Small intestine (tissue), 7 donors: ENCODE results near the gene LHFPL2. TPM values are rescaled to one million over a fixed set of nuclear protein-coding genes. Genes with fewer than 3 reads are reported as not detected.

Experiments
- DNase-seq, 2 donors: peaks; one replicate each; pipeline versions ENCODE4 v3.0.0 to v3.0.0-alpha.2; 2013
- FAIRE-seq: peaks from 2 replicates; lab custom pipeline; 2012; peaks lifted over from hg19 to GRCh38; lab: Jason Lieb, UNC
- H3K27ac ChIP-seq, 3 donors: one replicate each; pipeline ENCODE4 v1.5.1; 2013; ENCODE audit warnings: low read length in 2 of 3, mild to moderate bottlenecking in 2 of 3, control low read depth in 1 of 3, inconsistent platforms in 1 of 3, low read depth in 1 of 3, moderate library complexity in 1 of 3
- H3K27me3 ChIP-seq, 3 donors: one replicate each; pipeline ENCODE4 v1.6.1; 2013; ENCODE audit warnings: low read length in 3 of 3, inconsistent platforms in 1 of 3; ENCODE audit not compliant: control insufficient read depth in 3 of 3, insufficient read depth in 3 of 3
- H3K36me3 ChIP-seq, 3 donors: one replicate each; pipeline ENCODE4 v1.6.1; 2013; ENCODE audit warnings: low read length in 3 of 3, inconsistent platforms in 1 of 3, low read depth in 1 of 3, mild to moderate bottlenecking in 1 of 3, moderate library complexity in 1 of 3; ENCODE audit not compliant: control insufficient read depth in 3 of 3, insufficient read depth in 2 of 3
- H3K4me1 ChIP-seq, 3 donors: one replicate each; pipeline ENCODE4 v1.6.1; 2013; ENCODE audit warnings: low read length in 2 of 3, inconsistent platforms in 1 of 3, low read depth in 1 of 3, mild to moderate bottlenecking in 1 of 3, moderate library complexity in 1 of 3; ENCODE audit not compliant: control insufficient read depth in 3 of 3, insufficient read depth in 2 of 3
- H3K4me3 ChIP-seq, 3 donors: one replicate each; pipeline ENCODE4 v1.5.1; 2013; ENCODE audit warnings: low read length in 3 of 3, control low read depth in 1 of 3, inconsistent platforms in 1 of 3, low read depth in 1 of 3, mild to moderate bottlenecking in 1 of 3, moderate library complexity in 1 of 3
- H3K9me3 ChIP-seq, 2 donors: one replicate each; pipeline ENCODE4 v1.6.1; 2013; ENCODE audit warnings: low read depth in 1 of 2, low read length in 1 of 2; ENCODE audit not compliant: control insufficient read depth in 2 of 2, insufficient read depth in 1 of 2
- WGBS, 3 donors: extraction: QIAGEN DNeasy Blood & Tissue Kit; methylation state at CpG; one replicate each; pipeline ENCODE4 v1.1.7; 2013; 5-methylcytosine and 5-hydroxymethylcytosine counted together
- polyA plus RNA-seq, 4 donors: library from polyadenylated mRNA; stranded (reverse) in 3 of 4; unstranded in 1 of 4; fragments of 200-250 nt in 3 of 4; fragments of 120-200 nt in 1 of 4; gene quantifications; one replicate each; pipeline versions ENCODE4 v1.2.1 to v1.2.3, GENCODE V29; 2013
- donor health status: healthy with polysubstance abuse.
- donor health status: control.
- donor health status: control.
- donor health status: Bipolar disorder and iron deficiency.
- donor health status: healthy.

The LHFPL2 gene
- polyA plus RNA-seq, 4 donors = 8.9 to 38.3 (median 13.0) TPM

- H3K4me3 ChIP-seq = no peak overlapping the region
- H3K36me3 ChIP-seq = peaks cover 0 to 4% (median 2%) of the 10 kb centered on the region in 3 donors
- no peak for DNase-seq
- peak overlapping the region in 1 of 3 donors; percentile 63 for H3K27ac ChIP-seq
- peaks cover 16 to 21% (median 17%) of the 10 kb centered on the region in 3 donors for H3K4me1 ChIP-seq
- H3K9me3 ChIP-seq = no peaks in the 10 kb centered on the region
- H3K27me3 ChIP-seq = no peaks in the 10 kb centered on the region
- no peak for FAIRE-seq
- whole genome bisulfite sequencing, 3 donors = 65 to 77% (median 77%) methylated on average over 15 of the region's 15 CpGs
These were observed 125.0 kb downstream of the LHFPL2 start for GRCh38 chr5:78523314-78524193.

GRCh38 chr5:78522476-78523260, 125.9 kb downstream of the LHFPL2 start:
- Histone ChIP-seq H3K27ac (peak overlapping the region in 1 of 3 donors; percentile 13), H3K9me3 (no peaks in the 10 kb centered on the region), H3K4me3 (no peak overlapping the region), H3K36me3 (peaks cover 0 to 4% (median 2%) of the 10 kb centered on the region in 3 donors), H3K4me1 (peaks cover 16 to 28% (median 19%) of the 10 kb centered on the region in 3 donors), H3K27me3 (no peaks in the 10 kb centered on the region)
- DNase-seq = peak in 1 of 2 donors; percentile 60
- 29 to 53% (median 36%) methylated on average over 9 of the region's 9 CpGs for WGBS, 3 donors
- no peak for FAIRE-seq

GRCh38 chr5:78521455-78521854, 127.1 kb downstream of the LHFPL2 start:
- H3K9me3 ChIP-seq = no peaks in the 10 kb centered on the region
- H3K4me1 ChIP-seq = peaks cover 16 to 25% (median 18%) of the 10 kb centered on the region in 3 donors
- no peak overlapping the region for H3K4me3 ChIP-seq
- 16 to 52% (median 28%) methylated on average over 2 of the region's 2 CpGs for WGBS, 3 donors
- H3K36me3 ChIP-seq = peaks cover 0 to 4% (median 2%) of the 10 kb centered on the region in 3 donors
- no peak overlapping the region for H3K27ac ChIP-seq
- FAIRE-seq (no peak), DNase-seq (no peak)
- H3K27me3 ChIP-seq = no peaks in the 10 kb centered on the region

- H3K27ac ChIP-seq = peak overlapping the region; percentile 65 to 85 (median 84)
- H3K4me1 ChIP-seq = peaks cover 16 to 25% (median 18%) of the 10 kb centered on the region in 3 donors
- H3K36me3 ChIP-seq = peaks cover 0 to 6% (median 2%) of the 10 kb centered on the region in 3 donors
- FAIRE-seq (no peak), DNase-seq (peak; percentile 44 to 57)
- WGBS, 3 donors = 68 to 77% (median 73%) methylated on average over 9 of the region's 9 CpGs
- no peak overlapping the region for H3K4me3 ChIP-seq
- no peaks in the 10 kb centered on the region for H3K27me3 ChIP-seq
- no peaks in the 10 kb centered on the region for H3K9me3 ChIP-seq
These were observed 129.2 kb downstream of the LHFPL2 start for GRCh38 chr5:78519198-78519941.

- FAIRE-seq (no peak), DNase-seq (peak; percentile 89 to 94)
- Histone ChIP-seq H3K4me1 (peaks cover 16 to 25% (median 18%) of the 10 kb centered on the region in 3 donors), H3K9me3 (no peaks in the 10 kb centered on the region), H3K27ac (peak overlapping the region; percentile 65 to 85 (median 84)), H3K27me3 (no peaks in the 10 kb centered on the region), H3K36me3 (peaks cover 0 to 6% (median 2%) of the 10 kb centered on the region in 3 donors), H3K4me3 (no peak overlapping the region)
- 26 to 54% (median 33%) methylated on average over 14 of the region's 14 CpGs for WGBS, 3 donors
These were observed 130.0 kb downstream of the LHFPL2 start for GRCh38 chr5:78518365-78519197.

GRCh38 chr5:78515670-78516069, 132.9 kb downstream of the LHFPL2 start:
- no peaks in the 10 kb centered on the region for H3K9me3 ChIP-seq
- FAIRE-seq (no peak), DNase-seq (no peak)
- no peak overlapping the region for H3K4me3 ChIP-seq
- 89 to 92% (median 89%) methylated on average over 3 of the region's 3 CpGs for WGBS, 3 donors
- H3K36me3 ChIP-seq = peaks cover 0 to 6% (median 0%) of the 10 kb centered on the region in 3 donors
- no peaks in the 10 kb centered on the region for H3K27me3 ChIP-seq
- H3K27ac ChIP-seq = no peak overlapping the region
- H3K4me1 ChIP-seq = peaks cover 11 to 22% (median 12%) of the 10 kb centered on the region in 3 donors

- no peak overlapping the region for H3K27ac ChIP-seq
- FAIRE-seq (no peak), DNase-seq (peak in 1 of 2 donors; percentile 55)
- H3K4me3 ChIP-seq = no peak overlapping the region
- H3K36me3 ChIP-seq = peaks cover 0 to 7% (median 0%) of the 10 kb centered on the region in 3 donors
- H3K9me3 ChIP-seq = no peaks in the 10 kb centered on the region
- WGBS, 3 donors = 39 to 75% (median 49%) methylated on average over 8 of the region's 8 CpGs
- peaks cover 8 to 25% (median 11%) of the 10 kb centered on the region in 3 donors for H3K4me1 ChIP-seq
- H3K27me3 ChIP-seq = no peaks in the 10 kb centered on the region
These were observed 133.9 kb downstream of the LHFPL2 start for GRCh38 chr5:78514427-78515330.
